ENCODE results near the gene MN1. TPM values are rescaled to one million over a fixed set of nuclear protein-coding genes. Genes with fewer than 3 reads are reported as not detected.

The MN1 gene
- total and polyA plus RNA-seq, 12 donors, result 2.3 to 8.3 (median 5.5) TPM

DNA sequence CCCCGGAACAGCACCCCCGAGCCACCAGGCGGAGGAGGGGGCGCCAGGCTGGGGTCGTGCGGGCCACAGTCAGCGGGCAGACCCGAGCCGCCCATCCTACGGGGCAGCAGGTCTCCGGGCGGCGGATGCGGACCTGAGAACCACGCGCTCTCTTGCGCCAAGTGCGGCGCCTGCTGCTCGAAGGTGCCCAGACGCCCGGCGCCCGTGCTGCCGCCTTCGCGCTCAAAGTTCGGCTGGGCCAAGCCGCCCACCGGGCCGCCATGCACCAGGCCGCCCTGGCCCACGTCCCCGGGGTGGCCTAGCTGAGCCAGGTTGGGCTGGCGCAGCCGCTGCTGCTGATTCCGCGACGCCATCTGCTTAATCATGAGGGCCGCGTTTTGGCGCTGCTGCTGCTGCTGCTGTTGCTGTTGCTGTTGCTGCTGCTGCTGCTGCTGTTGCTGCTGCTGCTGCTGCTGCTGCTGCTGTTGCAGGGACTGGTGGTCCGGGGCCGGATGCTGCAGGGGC, 3.0 kb downstream of the MN1 start:
- intact Hi-C loops (cut with DNase I), result loop anchor here in 3 of 10 donors (5.0 to 10.0 kb wide), 3 partner anchors 74 to 161 kb away; no protein-coding TSS in a partner anchor
- peak overlapping the region in 9 of 10 donors; percentile 72 to 93 (median 73) for H3K4me3 ChIP-seq
- H3K9me3 ChIP-seq, result no peaks in the 10 kb centered on the region
- WGBS, 2 donors, result 25 to 36% methylated on average over 44 of the region's 44 CpGs
- H3K27ac ChIP-seq, result peak overlapping the region in 8 of 10 donors; percentile 14 to 95 (median 84)
- DNase-seq (no peak), ATAC-seq (no peak)
- TF ChIP-seq, protein P1, sequence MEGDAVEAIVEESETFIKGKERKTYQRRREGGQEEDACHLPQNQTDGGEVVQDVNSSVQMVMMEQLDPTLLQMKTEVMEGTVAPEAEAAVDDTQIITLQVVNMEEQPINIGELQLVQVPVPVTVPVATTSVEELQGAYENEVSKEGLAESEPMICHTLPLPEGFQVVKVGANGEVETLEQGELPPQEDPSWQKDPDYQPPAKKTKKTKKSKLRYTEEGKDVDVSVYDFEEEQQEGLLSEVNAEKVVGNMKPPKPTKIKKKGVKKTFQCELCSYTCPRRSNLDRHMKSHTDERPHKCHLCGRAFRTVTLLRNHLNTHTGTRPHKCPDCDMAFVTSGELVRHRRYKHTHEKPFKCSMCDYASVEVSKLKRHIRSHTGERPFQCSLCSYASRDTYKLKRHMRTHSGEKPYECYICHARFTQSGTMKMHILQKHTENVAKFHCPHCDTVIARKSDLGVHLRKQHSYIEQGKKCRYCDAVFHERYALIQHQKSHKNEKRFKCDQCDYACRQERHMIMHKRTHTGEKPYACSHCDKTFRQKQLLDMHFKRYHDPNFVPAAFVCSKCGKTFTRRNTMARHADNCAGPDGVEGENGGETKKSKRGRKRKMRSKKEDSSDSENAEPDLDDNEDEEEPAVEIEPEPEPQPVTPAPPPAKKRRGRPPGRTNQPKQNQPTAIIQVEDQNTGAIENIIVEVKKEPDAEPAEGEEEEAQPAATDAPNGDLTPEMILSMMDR (IDR thresholded peaks at IDR 0.05), result no peak
- H3K36me3 ChIP-seq, result peaks cover 0 to 15% (median 0%) of the 10 kb centered on the region in 9 donors
- peaks cover 3 to 61% (median 34%) of the 10 kb centered on the region in 9 donors for H3K4me1 ChIP-seq
- peaks cover 0 to 69% (median 15%) of the 10 kb centered on the region in 7 donors for H3K27me3 ChIP-seq

DNA sequence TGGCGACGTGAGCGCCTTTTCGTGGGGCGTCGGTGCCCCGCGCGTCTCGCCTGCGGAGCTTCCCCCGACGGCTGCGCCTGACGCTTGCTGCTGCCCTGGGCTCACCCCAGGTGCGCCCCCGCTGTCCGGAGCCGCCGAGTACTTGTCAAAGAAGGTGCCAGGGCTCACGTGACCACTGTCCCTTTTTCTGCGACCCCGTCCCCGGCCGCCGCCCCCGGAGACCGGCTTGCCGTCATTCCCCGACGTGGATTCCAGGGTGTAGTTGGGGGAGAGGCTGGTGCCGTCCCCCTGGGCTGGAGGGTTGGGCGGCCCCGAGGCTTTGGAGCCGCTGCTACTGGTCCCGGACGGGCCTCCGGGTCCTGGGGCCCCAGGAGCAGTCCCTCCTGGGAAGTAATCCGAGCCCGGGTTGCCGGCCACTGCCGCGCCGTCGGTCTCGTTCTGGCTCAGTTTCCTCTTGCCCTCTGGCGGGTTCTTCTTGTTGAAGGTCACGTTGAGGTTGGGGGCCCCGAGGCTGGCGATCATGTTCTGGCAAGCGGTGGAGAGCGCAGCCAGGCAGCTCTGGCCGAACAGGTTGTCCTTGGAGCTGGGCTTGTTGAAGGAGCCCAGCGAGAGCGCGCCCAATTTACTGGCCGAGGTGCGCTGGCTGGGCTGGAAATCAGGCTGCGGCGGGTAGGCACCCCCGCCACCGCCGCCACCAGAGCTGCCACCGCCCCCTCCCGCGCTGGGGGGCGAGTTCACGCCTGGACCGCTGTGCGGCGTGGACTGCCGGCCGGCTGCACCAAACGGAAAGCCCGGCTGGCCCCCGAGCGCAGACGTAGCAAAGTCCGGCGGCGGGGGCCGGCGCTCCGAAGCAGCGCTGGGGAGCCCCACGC, 3.8 kb downstream of the MN1 start:
- no peak for ATAC-seq
- WGBS, 2 donors, result 31 to 43% methylated on average over 82 to 86 of the region's 86 CpGs
- Histone ChIP-seq H3K36me3 (peaks cover 0 to 15% (median 0%) of the 10 kb centered on the region in 9 donors), H3K27ac (peak overlapping the region; percentile 7 to 95 (median 70)), H3K27me3 (peaks cover 0 to 61% (median 15%) of the 10 kb centered on the region in 7 donors), H3K4me1 (peaks cover 3 to 60% (median 34%) of the 10 kb centered on the region in 9 donors), H3K4me3 (peak overlapping the region; percentile 11 to 93 (median 73)), H3K9me3 (no peaks in the 10 kb centered on the region)
- no peak for DNase-seq
- TF ChIP-seq, protein P1 (IDR thresholded peaks at IDR 0.05), result no peak
- intact Hi-C loops (cut with DNase I), result loop anchor here in 3 of 10 donors (5.0 to 10.0 kb wide), 3 partner anchors 73 to 160 kb away; no protein-coding TSS in a partner anchor

DNA sequence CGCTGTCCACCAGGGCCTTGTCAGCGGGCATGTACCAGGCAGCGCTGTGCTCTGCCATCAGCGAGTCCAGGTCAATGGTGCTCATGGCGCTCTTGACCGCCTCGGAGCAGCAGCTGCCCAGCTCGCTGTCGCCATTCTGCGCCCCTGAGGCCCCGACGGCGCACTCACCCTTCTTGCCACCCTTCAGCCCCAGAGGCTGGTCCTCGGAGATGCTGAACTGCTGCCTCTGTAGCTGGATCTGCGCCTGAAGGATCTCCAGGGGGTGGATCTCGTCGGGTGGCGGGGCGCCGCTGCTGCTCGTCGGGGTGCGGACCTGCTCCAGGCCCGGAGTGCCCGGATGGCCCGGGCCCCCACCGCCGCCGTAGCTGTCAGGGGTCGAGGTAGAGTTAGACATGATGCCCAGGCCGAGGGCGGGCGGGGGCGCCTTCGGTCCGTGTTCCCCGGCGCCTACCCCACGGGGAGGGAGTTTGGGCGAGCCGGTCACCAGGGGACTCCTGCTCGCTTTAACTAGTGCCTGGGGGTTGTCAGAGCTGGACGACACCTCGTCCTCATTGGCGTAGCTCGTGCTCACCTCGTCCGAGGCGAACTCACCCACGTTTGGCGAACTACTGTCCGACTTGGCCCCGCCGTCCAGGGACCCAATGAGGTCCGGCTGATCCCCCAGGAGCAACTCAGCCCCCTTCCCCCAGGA, 4.6 kb downstream of the MN1 start:
- H3K36me3 ChIP-seq, result peaks cover 0 to 15% (median 0%) of the 10 kb centered on the region in 9 donors
- 52 to 66% methylated on average over 55 of the region's 55 CpGs for WGBS, 2 donors
- TF ChIP-seq, protein P1 (IDR thresholded peaks at IDR 0.05), result no peak
- peaks cover 3 to 56% (median 30%) of the 10 kb centered on the region in 9 donors for H3K4me1 ChIP-seq
- DNase-seq, result no peak
- peak overlapping the region in 9 of 10 donors; percentile 7 to 95 (median 73) for H3K27ac ChIP-seq
- peaks cover 0 to 53% (median 15%) of the 10 kb centered on the region in 7 donors for H3K27me3 ChIP-seq
- peak overlapping the region; percentile 11 to 93 (median 73) for H3K4me3 ChIP-seq
- intact Hi-C loops (cut with DNase I), result loop anchor here in 3 of 10 donors (5.0 to 10.0 kb wide), 3 partner anchors 72 to 160 kb away; no protein-coding TSS in a partner anchor
- no peak for ATAC-seq
- no peaks in the 10 kb centered on the region for H3K9me3 ChIP-seq
